Measurements from ENCODE around the gene CERKL.

Gene CERKL

GRCh38 chr2:181526014-181526413 lies 130.9 kb downstream of the CERKL start:
- Histone ChIP-seq H3K4me1 (ENCODE audit: control insufficient read depth, low read length) (no peaks in the 10 kb centered on the region), H3K4me3 (ENCODE audit: low read length) (no peak overlapping the region), H3K27ac (ENCODE audit: low read depth, low read length) (no peak overlapping the region), H3F3A (ENCODE audit: control insufficient read depth, insufficient read depth) (no peaks in the 10 kb centered on the region), H3K36me3 (ENCODE audit: control insufficient read depth, low read length) (peaks cover 63% of the 10 kb centered on the region), H3K4me2 (ENCODE audit: low read length) (no peak overlapping the region), H3K27me3 (ENCODE audit: control insufficient read depth, low read length) (no peaks in the 10 kb centered on the region), H3K79me2 (ENCODE audit: control insufficient read depth, low read length) (no peaks in the 10 kb centered on the region), H4K20me1 (ENCODE audit: control insufficient read depth, insufficient read depth, low read depth, low read length) (no peaks in the 10 kb centered on the region), H3K9me3 (ENCODE audit: control insufficient read depth, insufficient read depth, low read length) (no peaks in the 10 kb centered on the region), H3K9me2 (replicated peaks; ENCODE audit: control insufficient read depth, low read length) (no peaks in the 10 kb centered on the region)
- no peak for TF ChIP-seq EZH2phosphoT487 (IDR thresholded peaks at IDR 0.05; ENCODE audit: borderline replicate concordance, low read length)
- no peak for TF ChIP-seq CTCF (IDR thresholded peaks at IDR 0.05; ENCODE audit: low read depth, low read length, poor library complexity, severe bottlenecking)

- TF ChIP-seq CTCF (IDR thresholded peaks at IDR 0.05; ENCODE audit: low read depth, low read length, poor library complexity, severe bottlenecking) (no peak), EZH2phosphoT487 (IDR thresholded peaks at IDR 0.05; ENCODE audit: borderline replicate concordance, low read length) (no peak)
- Histone ChIP-seq H3F3A (ENCODE audit: control insufficient read depth, insufficient read depth) (peaks cover 3% of the 10 kb centered on the region; the same call in 1 of the 2 replicates), H3K79me2 (ENCODE audit: control insufficient read depth, low read length) (no peaks in the 10 kb centered on the region), H3K36me3 (ENCODE audit: control insufficient read depth, low read length) (peaks cover 47% of the 10 kb centered on the region), H4K20me1 (ENCODE audit: control insufficient read depth, insufficient read depth, low read depth, low read length) (no peaks in the 10 kb centered on the region), H3K4me2 (ENCODE audit: low read length) (no peak overlapping the region), H3K4me3 (ENCODE audit: low read length) (no peak overlapping the region), H3K9me3 (ENCODE audit: control insufficient read depth, insufficient read depth, low read length) (no peaks in the 10 kb centered on the region), H3K27me3 (ENCODE audit: control insufficient read depth, low read length) (no peaks in the 10 kb centered on the region), H3K9me2 (replicated peaks; ENCODE audit: control insufficient read depth, low read length) (no peaks in the 10 kb centered on the region), H3K27ac (ENCODE audit: low read depth, low read length) (no peak overlapping the region), H3K4me1 (ENCODE audit: control insufficient read depth, low read length) (no peaks in the 10 kb centered on the region)
These were observed 133.1 kb downstream of the CERKL start for GRCh38 chr2:181523756-181524155.

GRCh38 chr2:181520253-181520652 lies 136.7 kb downstream of the CERKL start:
- Histone ChIP-seq H3K4me3 (ENCODE audit: low read length) (no peak overlapping the region), H3K27me3 (ENCODE audit: control insufficient read depth, low read length) (no peaks in the 10 kb centered on the region), H3K4me1 (ENCODE audit: control insufficient read depth, low read length) (no peaks in the 10 kb centered on the region), H3K27ac (ENCODE audit: low read depth, low read length) (no peak overlapping the region), H3K9me3 (ENCODE audit: control insufficient read depth, insufficient read depth, low read length) (no peaks in the 10 kb centered on the region), H3F3A (ENCODE audit: control insufficient read depth, insufficient read depth) (peaks cover 3% of the 10 kb centered on the region; the same call in 1 of the 2 replicates), H3K4me2 (ENCODE audit: low read length) (no peak overlapping the region), H4K20me1 (ENCODE audit: control insufficient read depth, insufficient read depth, low read depth, low read length) (no peaks in the 10 kb centered on the region), H3K36me3 (ENCODE audit: control insufficient read depth, low read length) (peaks cover 30% of the 10 kb centered on the region), H3K79me2 (ENCODE audit: control insufficient read depth, low read length) (no peaks in the 10 kb centered on the region), H3K9me2 (replicated peaks; ENCODE audit: control insufficient read depth, low read length) (no peaks in the 10 kb centered on the region)
- TF ChIP-seq EZH2phosphoT487 (IDR thresholded peaks at IDR 0.05; ENCODE audit: borderline replicate concordance, low read length) (no peak), CTCF (IDR thresholded peaks at IDR 0.05; ENCODE audit: low read depth, low read length, poor library complexity, severe bottlenecking) (no peak)
